EL (cell line): Measurements from ENCODE around the gene CPB2.
A peak's percentile ranks its signal among the peaks of the same experiment; 100 is the strongest.

Experiments
- DNase-seq: peaks from one replicate; pipeline ENCODE4 v3.0.0-alpha.2; 2016

The CPB2 gene

GRCh38 chr13:46126552-46127357 lies 21.9 kb upstream of the CPB2 start:
- peak; percentile 69 for DNase-seq

- DNase-seq, result no peak
These were observed 21.2 kb upstream of the CPB2 start for GRCh38 chr13:46126056-46126455.

- peak; percentile 14 for DNase-seq
These were observed 20.4 kb upstream of the CPB2 start for GRCh38 chr13:46124967-46125933.

GRCh38 chr13:46124531-46124966 lies 19.7 kb upstream of the CPB2 start:
- DNase-seq, result no peak

- DNase-seq, result no peak
These were observed 17.5 kb upstream of the CPB2 start for GRCh38 chr13:46122304-46122703.

GRCh38 chr13:46121597-46122163 lies 16.8 kb upstream of the CPB2 start:
- no peak for DNase-seq

- DNase-seq, result no peak
These were observed 16.2 kb upstream of the CPB2 start for GRCh38 chr13:46121033-46121432.

GRCh38 chr13:46119883-46120614 lies 15.2 kb upstream of the CPB2 start:
- peak; percentile 56 for DNase-seq

- no peak for DNase-seq
These were observed 12.0 kb upstream of the CPB2 start for GRCh38 chr13:46116653-46117502.

GRCh38 chr13:46114613-46115012 lies 9.8 kb upstream of the CPB2 start:
- DNase-seq, result no peak

GRCh38 chr13:46113596-46113995 lies 8.8 kb upstream of the CPB2 start:
- DNase-seq, result peak; percentile 18

- DNase-seq, result no peak
These were observed 6.3 kb upstream of the CPB2 start for GRCh38 chr13:46111151-46111550.

- no peak for DNase-seq
These were observed 4.6 kb upstream of the CPB2 start for GRCh38 chr13:46109451-46109850.

GRCh38 chr13:46106839-46107371 lies 2.1 kb upstream of the CPB2 start:
- DNase-seq, result no peak

GRCh38 chr13:46103037-46103436 lies 1.8 kb downstream of the CPB2 start:
- DNase-seq, result no peak

- DNase-seq, result no peak
These were observed 2.6 kb downstream of the CPB2 start for GRCh38 chr13:46102255-46102605.

GRCh38 chr13:46101484-46102254 lies 3.2 kb downstream of the CPB2 start:
- no peak for DNase-seq

- DNase-seq, result no peak
These were observed 3.8 kb downstream of the CPB2 start for GRCh38 chr13:46101002-46101401.

- no peak for DNase-seq
These were observed 4.5 kb downstream of the CPB2 start for GRCh38 chr13:46100191-46100815.

GRCh38 chr13:46097663-46098062 lies 7.2 kb downstream of the CPB2 start:
- no peak for DNase-seq
